HL-60/S4 treated with retinoic acid at 250 ng/mL for 4 days and 3 days (cell line): ENCODE data around the gene AMBRA1.
"Not testable (repeated sequence)": the region's sequence is repeated elsewhere in the genome, so short reads cannot be mapped to it uniquely, and the experiment has no call there.

Experiments
- in situ Hi-C: fragments of 300-500 bp; cut with MboI; formaldehyde crosslinking; loops from 2 replicates; pipeline ENCODE4 v1.7.0; 2022; ENCODE audit warnings: low sequenced_read_pairs

The AMBRA1 gene

GRCh38 chr11:46388619-46389449 lies 205.0 kb downstream of the AMBRA1 start:
- in situ Hi-C loops = no loop called here

- in situ Hi-C loops = no loop called here
These were observed 205.8 kb downstream of the AMBRA1 start for GRCh38 chr11:46387919-46388618.

GRCh38 chr11:46387456-46387855 lies 206.4 kb downstream of the AMBRA1 start:
- in situ Hi-C loops = no loop called here

GRCh38 chr11:46386674-46387073 lies 207.1 kb downstream of the AMBRA1 start:
- in situ Hi-C loops = no loop called here

GRCh38 chr11:46386005-46386578 lies 207.7 kb downstream of the AMBRA1 start:
- in situ Hi-C loops = no loop called here

- in situ Hi-C loops = no loop called here
These were observed 208.4 kb downstream of the AMBRA1 start for GRCh38 chr11:46385169-46386004.

- in situ Hi-C loops = no loop called here
These were observed 209.7 kb downstream of the AMBRA1 start for GRCh38 chr11:46383974-46384701.

- in situ Hi-C loops = no loop called here
These were observed 210.4 kb downstream of the AMBRA1 start for GRCh38 chr11:46383404-46383758.

GRCh38 chr11:46382646-46383403 lies 211.0 kb downstream of the AMBRA1 start:
- in situ Hi-C loops = no loop called here

GRCh38 chr11:46381819-46382645 lies 211.8 kb downstream of the AMBRA1 start:
- in situ Hi-C loops = no loop called here

GRCh38 chr11:46381048-46381818 lies 212.6 kb downstream of the AMBRA1 start, which contains the start of gene MDK:
Gene MDK, plus strand, starts transcription at chr11:46381669. Its CDS starts 389 bp downstream, at chr11:46382058.
- in situ Hi-C loops = no loop called here

GRCh38 chr11:46380340-46381047 lies 213.3 kb downstream of the AMBRA1 start:
- in situ Hi-C loops = no loop called here

- in situ Hi-C loops = not testable (repeated sequence)
These were observed 214.1 kb downstream of the AMBRA1 start for GRCh38 chr11:46379482-46380293.

GRCh38 chr11:46378811-46379481 lies 214.9 kb downstream of the AMBRA1 start:
- in situ Hi-C loops = no loop called here

GRCh38 chr11:46378296-46378695 lies 215.5 kb downstream of the AMBRA1 start:
- in situ Hi-C loops = no loop called here

GRCh38 chr11:46377831-46378230 lies 216.0 kb downstream of the AMBRA1 start:
- in situ Hi-C loops = no loop called here
